IMR-90 (cell line): ENCODE results near the gene PPM1M. TPM values are rescaled to one million over a fixed set of nuclear protein-coding genes. Genes with fewer than 3 reads are reported as not detected.

Source experiments
- ATAC-seq: fragments of 200-7000 bp; cut with Tn5 transposase; 2 replicates; pipeline ENCODE4 v1.9.1; 2020; ENCODE audit warnings: low read depth, mild to moderate bottlenecking, moderate library complexity
- BruUV-seq: library from RNA; stranded (reverse); fragments of 400-500 nt; replicated peaks from 2 replicates; lab custom pipeline; 2021; lab: Mats Ljungman, UMichigan
- CTCF ChIA-PET: fragments of 300-600 bp; formaldehyde crosslinking; extraction: SDS; loops from one replicate; lab custom pipeline; 2021; ENCODE audit warnings: antibody characterized with exemption; lab: Yijun Ruan, JAX
- POLR2A ChIA-PET: fragments of 300-600 bp; sonication (Branson Sonifier 250); formaldehyde crosslinking; loops from one replicate; lab custom pipeline; 2022; ENCODE audit warnings: antibody characterized with exemption; ENCODE audit not compliant: unreplicated experiment; lab: Charles Lee
- DNase-seq: peaks from one replicate; pipeline ENCODE4 v3.0.0; 2013
- H2AFZ ChIP-seq: replicated peaks from 2 replicates; pipeline ENCODE3; 2013; ENCODE audit warnings: low read length, mild to moderate bottlenecking; ENCODE audit not compliant: poor library complexity
- H2AK5ac ChIP-seq: 2 replicates; pipeline ENCODE4 v1.6.1; 2013; ENCODE audit warnings: low read depth, low read length, inconsistent platforms
- H2AK9ac ChIP-seq: replicated peaks from 2 replicates; pipeline ENCODE3; 2013; ENCODE audit warnings: mild to moderate bottlenecking, low read depth, low read length, moderate library complexity; ENCODE audit not compliant: poor library complexity
- H2BK120ac ChIP-seq: 2 replicates; pipeline ENCODE4 v1.6.1; 2013; ENCODE audit warnings: low read depth, low read length, inconsistent platforms
- H2BK15ac ChIP-seq: 3 replicates; pipeline ENCODE4 v1.6.1; 2013; ENCODE audit warnings: low read depth, low read length, inconsistent platforms
- H2BK20ac ChIP-seq: 2 replicates; pipeline ENCODE4 v1.6.1; 2013; ENCODE audit warnings: low read depth, mild to moderate bottlenecking, inconsistent platforms, low read length, moderate library complexity
- H2BK5ac ChIP-seq: 2 replicates; pipeline ENCODE4 v1.6.1; 2013; ENCODE audit warnings: mild to moderate bottlenecking, low read depth, low read length, inconsistent platforms; ENCODE audit not compliant: poor library complexity, severe bottlenecking
- H3K14ac ChIP-seq: replicated peaks from 2 replicates; pipeline ENCODE4 v1.6.1; 2013; ENCODE audit warnings: low read depth, low read length, inconsistent platforms
- H3K18ac ChIP-seq: 2 replicates; pipeline ENCODE4 v1.6.1; 2013; ENCODE audit warnings: low read depth, low read length, control low read depth
- H3K23ac ChIP-seq: 2 replicates; pipeline ENCODE4 v1.6.1; 2013; ENCODE audit warnings: low read depth, low read length, inconsistent platforms
- H3K27ac ChIP-seq: 2 replicates; pipeline ENCODE4 v1.5.1; 2013; ENCODE audit warnings: mild to moderate bottlenecking, control low read depth, low read length; ENCODE audit not compliant: insufficient read depth
- H3K27me3 ChIP-seq: 2 replicates; pipeline ENCODE4 v1.6.1; 2013; ENCODE audit warnings: low read length; ENCODE audit not compliant: control insufficient read depth, insufficient read depth
- H3K36me3 ChIP-seq: 2 replicates; pipeline ENCODE4 v1.6.1; 2013; ENCODE audit warnings: low read length, mixed read lengths; ENCODE audit not compliant: control insufficient read depth, insufficient read depth
- H3K4ac ChIP-seq: 2 replicates; pipeline ENCODE4 v1.6.1; 2013; ENCODE audit warnings: low read depth, low read length, inconsistent platforms
- H3K4me1 ChIP-seq: 2 replicates; pipeline ENCODE4 v1.6.1; 2013; ENCODE audit warnings: low read length, mixed read lengths; ENCODE audit not compliant: control insufficient read depth, insufficient read depth
- H3K4me2 ChIP-seq: 2 replicates; pipeline ENCODE4 v1.6.1; 2013; ENCODE audit warnings: low read depth, mild to moderate bottlenecking, control low read depth, low read length, moderate library complexity
- H3K4me3 ChIP-seq: 2 replicates; pipeline ENCODE4 v1.5.1; 2013; ENCODE audit warnings: low read depth, mild to moderate bottlenecking, control low read depth, low read length, moderate library complexity; ENCODE audit not compliant: insufficient read depth
- H3K56ac ChIP-seq: 2 replicates; pipeline ENCODE4 v1.6.1; 2013; ENCODE audit warnings: low read length, inconsistent platforms; ENCODE audit not compliant: insufficient read depth; ENCODE audit errors: extremely low read depth
- H3K79me1 ChIP-seq, 2 experiments: 2 replicates each; pipeline ENCODE4 v1.6.1; 2013; ENCODE audit warnings: low read length in 2 of 2, inconsistent platforms in 1 of 2, low read depth in 1 of 2
- H3K9ac ChIP-seq: 2 replicates; pipeline ENCODE4 v1.6.1; 2013; ENCODE audit warnings: low read depth, low read length, control low read depth
- H3K9me1 ChIP-seq: 2 replicates; pipeline ENCODE4 v1.6.1; 2013; ENCODE audit warnings: low read length, inconsistent platforms; ENCODE audit not compliant: insufficient read depth
- H3K9me3 ChIP-seq: 2 replicates; pipeline ENCODE4 v1.6.1; 2013; ENCODE audit warnings: low read length; ENCODE audit not compliant: control insufficient read depth, insufficient read depth
- H4K20me1 ChIP-seq: 2 replicates; pipeline ENCODE4 v1.6.1; 2013; ENCODE audit warnings: low read length, inconsistent platforms; ENCODE audit not compliant: insufficient read depth
- H4K5ac ChIP-seq: 2 replicates; pipeline ENCODE4 v1.6.1; 2013; ENCODE audit warnings: mild to moderate bottlenecking, low read depth, low read length, control low read depth
- H4K8ac ChIP-seq, 2 experiments: 2 replicates each; pipeline ENCODE4 v1.6.1; 2013; ENCODE audit warnings: low read depth in 2 of 2, low read length in 2 of 2, control low read depth in 1 of 2, inconsistent platforms in 1 of 2
- H4K91ac ChIP-seq: 2 replicates; pipeline ENCODE4 v1.6.1; 2013; ENCODE audit warnings: low read depth, low read length, inconsistent platforms; ENCODE audit not compliant: insufficient read depth
- BHLHE40 ChIP-seq: fragments of 150-350 bp; IDR thresholded peaks from 2 replicates; pipeline ENCODE4 v1.6.1; 2016; ENCODE audit warnings: mild to moderate bottlenecking, low read depth, low read length
- CEBPB ChIP-seq: IDR thresholded peaks from 2 replicates; pipeline ENCODE4 v1.6.1; 2012; ENCODE audit warnings: low read depth, low read length, improper control_type of control experiment
- CTCF ChIP-seq: conservative IDR thresholded peaks from 2 replicates; pipeline ENCODE4 v1.5.1; 2012; ENCODE audit warnings: mild to moderate bottlenecking, low read depth, low read length, improper control_type of control experiment
- ELK1 ChIP-seq: fragments of 150-350 bp; IDR thresholded peaks from 2 replicates; pipeline ENCODE4 v1.6.1; 2016; ENCODE audit warnings: low read depth, mild to moderate bottlenecking, low read length, moderate library complexity, borderline replicate concordance
- MAZ ChIP-seq: IDR thresholded peaks from 2 replicates; pipeline ENCODE4 v1.6.1; 2012; ENCODE audit warnings: low read depth, mild to moderate bottlenecking, low read length, improper control_type of control experiment, moderate library complexity, borderline replicate concordance
- MXI1 ChIP-seq: IDR thresholded peaks from 2 replicates; pipeline ENCODE4 v1.6.1; 2012; ENCODE audit warnings: low read depth, mild to moderate bottlenecking, low read length, moderate library complexity, borderline replicate concordance
- NFE2L2 ChIP-seq: fragments of 150-350 bp; IDR thresholded peaks from 2 replicates; pipeline ENCODE4 v1.6.1; 2016; ENCODE audit warnings: low read depth, mild to moderate bottlenecking, low read length
- POLR2A ChIP-seq: IDR thresholded peaks from 2 replicates; pipeline ENCODE4 v1.6.1; 2012; ENCODE audit warnings: mild to moderate bottlenecking, low read depth, low read length
- RAD21 ChIP-seq: IDR thresholded peaks from 2 replicates; pipeline ENCODE4 v1.6.1; 2012; ENCODE audit warnings: low read length, improper control_type of control experiment
- RCOR1 ChIP-seq: IDR thresholded peaks from 2 replicates; pipeline ENCODE4 v1.6.1; 2012; ENCODE audit warnings: mild to moderate bottlenecking, low read length, improper control_type of control experiment; ENCODE audit not compliant: insufficient replicate concordance
- RFX5 ChIP-seq: IDR thresholded peaks from 2 replicates; pipeline ENCODE4 v1.8.0; 2012; ENCODE audit warnings: low read depth, mild to moderate bottlenecking, low read length, moderate library complexity
- SMC3 ChIP-seq: fragments of 150-350 bp; IDR thresholded peaks from 2 replicates; pipeline ENCODE4 v1.6.1; 2016; ENCODE audit warnings: low read depth, mild to moderate bottlenecking, antibody characterized with exemption, low read length, moderate library complexity
- USF2 ChIP-seq: fragments of 150-350 bp; IDR thresholded peaks from 2 replicates; pipeline ENCODE4 v1.6.1; 2017; ENCODE audit warnings: mild to moderate bottlenecking, antibody characterized with exemption, low read length, low read depth
- WGBS, 2 experiments: methylation state at CpG; one replicate each; pipeline versions ENCODE4 v1.1.5 to v1.1.7; 2013; ENCODE audit warnings: missing lambda C conversion rate in 2 of 2; ENCODE audit not compliant: insufficient read length in 1 of 2; ENCODE audit errors: extremely low coverage in 2 of 2; 5-methylcytosine and 5-hydroxymethylcytosine counted together
- dilution Hi-C: fragments of 300-500 bp; cut with HindIII; formaldehyde crosslinking; loops from one replicate; pipeline ENCODE4 v1.14.3; 2018; ENCODE audit warnings: low sequenced_read_pairs; ENCODE audit not compliant: unreplicated experiment
- in situ Hi-C: fragments of 300-500 bp; cut with MboI; formaldehyde crosslinking; loops from 3 replicates; pipeline ENCODE4 v1.14.3; 2019; ENCODE audit warnings: low sequenced_read_pairs, inconsistent platforms, mixed read lengths
- intact Hi-C: fragments of 100-400 bp; cut with micrococcal nuclease; formaldehyde crosslinking; loops from 2 replicates; pipeline ENCODE4 v1.10.0; 2022
- polyA plus RNA-seq, 3 experiments: library from polyadenylated mRNA; depleted of rRNA; stranded (reverse); fragments of >200 nt; gene quantifications; 2 replicates each; pipeline ENCODE4 v1.2.3, GENCODE V29; 2012; ENCODE audit warnings: low replicate concordance in 1 of 3
- total RNA-seq: library from RNA; depleted of rRNA; stranded (reverse); fragments of >200 nt; gene quantifications from 2 replicates; pipeline ENCODE4 v1.2.3, GENCODE V29; 2012

PPM1M gene
- total and polyA plus RNA-seq, 2 of the 4 experiments (the other 2 are of a cell fraction): 12.2 to 18.1 TPM

GRCh38 chr3:52230889-52231499 is 14.6 kb upstream of the PPM1M start:
- Histone ChIP-seq H3K9ac (no peak overlapping the region), H3K23ac (no peak overlapping the region), H2AK9ac (no peak overlapping the region), H3K14ac (no peak overlapping the region), H3K27me3 (no peaks in the 10 kb centered on the region), H3K36me3 (peaks cover 63% of the 10 kb centered on the region), H4K91ac (no peak overlapping the region), H3K4me1 (0 out of 2 replicates have a peak, but pooled peaks cover 2% of the 10 kb centered on the region), H3K4me3 (no peak overlapping the region), H2BK15ac (no peak overlapping the region), H3K4ac (no peak overlapping the region), H2AFZ (no peak overlapping the region), H2BK120ac (no peak overlapping the region), H3K9me1 (peaks cover 5% of the 10 kb centered on the region), H3K9me3 (no peaks in the 10 kb centered on the region), H3K79me1 (peaks cover 10 to 42% of the 10 kb centered on the region in 2 experiments), H2BK5ac (no peak overlapping the region), H2BK20ac (no peak overlapping the region), H4K5ac (no peak overlapping the region), H3K27ac (no peak overlapping the region), H3K56ac (no peak overlapping the region), H2AK5ac (no peak overlapping the region), H4K8ac (no peak overlapping the region), H3K4me2 (no peak overlapping the region), H4K20me1 (peaks cover 41% of the 10 kb centered on the region), H3K18ac (no peak overlapping the region)
- no TSS peak for BruUV-seq
- TF ChIP-seq POLR2A: no peak
- TF ChIP-seq ELK1: no peak
- no peak for TF ChIP-seq NFE2L2
- TF ChIP-seq RFX5: no peak
- no peak for TF ChIP-seq SMC3
- TF ChIP-seq MXI1: no peak
- TF ChIP-seq BHLHE40: no peak
- TF ChIP-seq CEBPB: no peak
- TF ChIP-seq USF2: no peak
- TF ChIP-seq MAZ: no peak
- no peak for TF ChIP-seq RAD21
- no peak for TF ChIP-seq RCOR1
- no peak for TF ChIP-seq CTCF
- ChIA-PET POLR2A (no interaction called here), CTCF (interaction anchor here (0.6 to 0.7 kb wide), 2 partner anchors 109 to 216 kb away, joined by 3 to 4 read pairs; no protein-coding TSS in a partner anchor)
- in situ Hi-C loops: loop anchor here (5.0 kb wide), 1 partner anchor 111 kb away; no protein-coding TSS in a partner anchor
- intact Hi-C loops: loop anchor here (1.0 kb wide), 1 partner anchor 108 kb away; no protein-coding TSS in a partner anchor
- dilution Hi-C loops: no loop called here
- WGBS, 2 experiments: 95% methylated on average over 4 of the region's 16 CpGs; no CpG with 5 or more reads in 1 of the 2 experiments
- ATAC-seq (no peak), DNase-seq (no peak)
